HG02571 (cell line): ENCODE results near the gene RBBP6.

Experiments used
- ATAC-seq: cut with Tn5 transposase; IDR thresholded peaks from one replicate; pipeline ENCODE4 v1.9.1; 2021; ENCODE audit warnings: mild to moderate bottlenecking, moderate library complexity; ENCODE audit not compliant: unreplicated experiment

Gene RBBP6

GRCh38 chr16:24524855-24525677 lies 14.3 kb upstream of the RBBP6 start:
- ATAC-seq = no peak

GRCh38 chr16:24525970-24526559 lies 13.3 kb upstream of the RBBP6 start:
- ATAC-seq = no peak

- ATAC-seq = no peak
Observed at GRCh38 chr16:24526701-24527495, 12.5 kb upstream of the RBBP6 start.

GRCh38 chr16:24531166-24531565 lies 8.2 kb upstream of the RBBP6 start:
- no peak for ATAC-seq

GRCh38 chr16:24534620-24535019 lies 4.7 kb upstream of the RBBP6 start:
- no peak for ATAC-seq

- no peak for ATAC-seq
Observed at GRCh38 chr16:24535827-24536226, 3.5 kb upstream of the RBBP6 start.

- ATAC-seq = no peak
Observed at GRCh38 chr16:24536671-24537070, 2.7 kb upstream of the RBBP6 start.

- no peak for ATAC-seq
Observed at GRCh38 chr16:24537474-24538337, 1.7 kb upstream of the RBBP6 start.

GRCh38 chr16:24538756-24539294 lies 541 bp upstream of the RBBP6 start:
- peak; percentile 27 for ATAC-seq

- peak; percentile 26 for ATAC-seq
Observed at GRCh38 chr16:24539850-24540601, 660 bp downstream of the RBBP6 start.

- no peak for ATAC-seq
Observed at GRCh38 chr16:24540602-24541210, 1.3 kb downstream of the RBBP6 start.

- no peak for ATAC-seq
Observed at GRCh38 chr16:24541233-24541933, 2.0 kb downstream of the RBBP6 start.

GRCh38 chr16:24543949-24544348 lies 4.6 kb downstream of the RBBP6 start:
- no peak for ATAC-seq

- ATAC-seq = no peak
Observed at GRCh38 chr16:24544640-24545039, 5.3 kb downstream of the RBBP6 start.

GRCh38 chr16:24550295-24550694 lies 10.9 kb downstream of the RBBP6 start:
- ATAC-seq = no peak

GRCh38 chr16:24552705-24553246 lies 13.4 kb downstream of the RBBP6 start:
- no peak for ATAC-seq

- ATAC-seq = no peak
Observed at GRCh38 chr16:24553983-24554382, 14.6 kb downstream of the RBBP6 start.

GRCh38 chr16:24555346-24555872 lies 16.0 kb downstream of the RBBP6 start:
- ATAC-seq = no peak
